HL-60 (cell line): ENCODE results near the gene LSAMP.

Source experiments
- GABPA ChIP-seq: IDR thresholded peaks from 2 replicates; pipeline ENCODE4 v1.6.1; 2012; ENCODE audit warnings: low read depth
- POLR2AphosphoS5 ChIP-seq: IDR thresholded peaks from 2 replicates; pipeline ENCODE4 v1.6.1; 2012; ENCODE audit warnings: low read depth
- TF ChIP-seq, protein P1 (sequence below): IDR thresholded peaks from one replicate; pipeline ENCODE4 v1.5.1; 2011; ENCODE audit warnings: low read length, control low read depth, inconsistent platforms; ENCODE audit not compliant: insufficient read depth
- TF ChIP-seq, protein P2 (sequence below): IDR thresholded peaks from 2 replicates; pipeline ENCODE4 v1.6.1; 2012; ENCODE audit warnings: low read depth; ENCODE audit not compliant: insufficient replicate concordance

DNA sequence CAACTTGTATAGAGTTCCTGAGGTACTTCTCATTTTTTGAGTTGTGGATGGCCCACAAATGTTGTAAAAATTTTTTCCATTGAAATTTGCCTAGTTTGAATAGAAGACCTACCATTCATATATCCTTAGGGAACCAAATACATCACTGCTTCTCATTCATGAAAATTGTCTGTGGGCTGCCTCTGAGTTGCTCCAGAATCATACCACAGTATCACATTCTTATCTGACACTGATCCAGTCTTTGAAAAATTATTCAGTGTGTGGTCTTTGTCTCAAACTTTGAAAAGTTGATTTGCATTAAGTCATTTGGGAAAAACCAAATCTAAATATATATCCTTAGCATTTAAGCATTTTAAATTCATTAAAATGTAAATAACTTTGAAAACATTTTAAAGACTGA lies 321.1 kb downstream of the LSAMP start:
- TF ChIP-seq, protein P1, sequence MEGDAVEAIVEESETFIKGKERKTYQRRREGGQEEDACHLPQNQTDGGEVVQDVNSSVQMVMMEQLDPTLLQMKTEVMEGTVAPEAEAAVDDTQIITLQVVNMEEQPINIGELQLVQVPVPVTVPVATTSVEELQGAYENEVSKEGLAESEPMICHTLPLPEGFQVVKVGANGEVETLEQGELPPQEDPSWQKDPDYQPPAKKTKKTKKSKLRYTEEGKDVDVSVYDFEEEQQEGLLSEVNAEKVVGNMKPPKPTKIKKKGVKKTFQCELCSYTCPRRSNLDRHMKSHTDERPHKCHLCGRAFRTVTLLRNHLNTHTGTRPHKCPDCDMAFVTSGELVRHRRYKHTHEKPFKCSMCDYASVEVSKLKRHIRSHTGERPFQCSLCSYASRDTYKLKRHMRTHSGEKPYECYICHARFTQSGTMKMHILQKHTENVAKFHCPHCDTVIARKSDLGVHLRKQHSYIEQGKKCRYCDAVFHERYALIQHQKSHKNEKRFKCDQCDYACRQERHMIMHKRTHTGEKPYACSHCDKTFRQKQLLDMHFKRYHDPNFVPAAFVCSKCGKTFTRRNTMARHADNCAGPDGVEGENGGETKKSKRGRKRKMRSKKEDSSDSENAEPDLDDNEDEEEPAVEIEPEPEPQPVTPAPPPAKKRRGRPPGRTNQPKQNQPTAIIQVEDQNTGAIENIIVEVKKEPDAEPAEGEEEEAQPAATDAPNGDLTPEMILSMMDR: no peak
- TF ChIP-seq POLR2AphosphoS5 (no peak), GABPA (no peak)
- TF ChIP-seq, protein P2, sequence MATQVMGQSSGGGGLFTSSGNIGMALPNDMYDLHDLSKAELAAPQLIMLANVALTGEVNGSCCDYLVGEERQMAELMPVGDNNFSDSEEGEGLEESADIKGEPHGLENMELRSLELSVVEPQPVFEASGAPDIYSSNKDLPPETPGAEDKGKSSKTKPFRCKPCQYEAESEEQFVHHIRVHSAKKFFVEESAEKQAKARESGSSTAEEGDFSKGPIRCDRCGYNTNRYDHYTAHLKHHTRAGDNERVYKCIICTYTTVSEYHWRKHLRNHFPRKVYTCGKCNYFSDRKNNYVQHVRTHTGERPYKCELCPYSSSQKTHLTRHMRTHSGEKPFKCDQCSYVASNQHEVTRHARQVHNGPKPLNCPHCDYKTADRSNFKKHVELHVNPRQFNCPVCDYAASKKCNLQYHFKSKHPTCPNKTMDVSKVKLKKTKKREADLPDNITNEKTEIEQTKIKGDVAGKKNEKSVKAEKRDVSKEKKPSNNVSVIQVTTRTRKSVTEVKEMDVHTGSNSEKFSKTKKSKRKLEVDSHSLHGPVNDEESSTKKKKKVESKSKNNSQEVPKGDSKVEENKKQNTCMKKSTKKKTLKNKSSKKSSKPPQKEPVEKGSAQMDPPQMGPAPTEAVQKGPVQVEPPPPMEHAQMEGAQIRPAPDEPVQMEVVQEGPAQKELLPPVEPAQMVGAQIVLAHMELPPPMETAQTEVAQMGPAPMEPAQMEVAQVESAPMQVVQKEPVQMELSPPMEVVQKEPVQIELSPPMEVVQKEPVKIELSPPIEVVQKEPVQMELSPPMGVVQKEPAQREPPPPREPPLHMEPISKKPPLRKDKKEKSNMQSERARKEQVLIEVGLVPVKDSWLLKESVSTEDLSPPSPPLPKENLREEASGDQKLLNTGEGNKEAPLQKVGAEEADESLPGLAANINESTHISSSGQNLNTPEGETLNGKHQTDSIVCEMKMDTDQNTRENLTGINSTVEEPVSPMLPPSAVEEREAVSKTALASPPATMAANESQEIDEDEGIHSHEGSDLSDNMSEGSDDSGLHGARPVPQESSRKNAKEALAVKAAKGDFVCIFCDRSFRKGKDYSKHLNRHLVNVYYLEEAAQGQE: no peak
